ENCODE measurements around the gene PTPRN2. TPM values are rescaled to one million over a fixed set of nuclear protein-coding genes. Genes with fewer than 3 reads are reported as not detected.

PTPRN2 gene
- total and polyA plus RNA-seq, 7 donors, result 0.47 to 0.82 (median 0.51) TPM

DNA sequence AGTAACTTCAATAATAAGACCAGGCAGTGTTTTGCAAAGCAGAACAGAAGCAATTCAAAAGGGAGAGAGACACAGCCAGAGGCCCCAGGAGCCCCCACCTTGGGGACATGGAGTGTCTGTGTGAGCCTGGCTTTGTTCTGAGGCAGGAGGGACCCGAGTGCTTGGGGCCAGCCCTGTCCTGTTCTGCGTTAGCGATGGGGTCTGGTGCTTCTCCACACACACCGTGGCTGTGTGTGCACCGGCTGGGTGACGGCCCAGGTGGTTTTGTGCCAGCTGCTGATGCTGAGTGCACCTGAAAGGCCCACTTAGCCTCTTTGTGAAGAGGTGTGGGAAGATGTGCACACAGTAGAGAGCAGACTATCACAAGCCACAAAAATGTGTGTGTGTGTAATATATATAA is 781.9 kb downstream of the PTPRN2 start:
- H3K36me3 ChIP-seq (ENCODE audit: insufficient read depth in 1 of 2, low read depth in 1 of 2), result no peaks in the 10 kb centered on the region
- H3K9me3 ChIP-seq, result no peaks in the 10 kb centered on the region
- H3K4me3 ChIP-seq, result no peak overlapping the region
- no peaks in the 10 kb centered on the region for H3K4me1 ChIP-seq
- H3K27me3 ChIP-seq (ENCODE audit: insufficient read depth in 3 of 3, low read length in 2 of 3), result peaks cover 0 to 2% (median 0%) of the 10 kb centered on the region in 3 donors
- no peak overlapping the region for H3K27ac ChIP-seq
- TF ChIP-seq, protein P1, sequence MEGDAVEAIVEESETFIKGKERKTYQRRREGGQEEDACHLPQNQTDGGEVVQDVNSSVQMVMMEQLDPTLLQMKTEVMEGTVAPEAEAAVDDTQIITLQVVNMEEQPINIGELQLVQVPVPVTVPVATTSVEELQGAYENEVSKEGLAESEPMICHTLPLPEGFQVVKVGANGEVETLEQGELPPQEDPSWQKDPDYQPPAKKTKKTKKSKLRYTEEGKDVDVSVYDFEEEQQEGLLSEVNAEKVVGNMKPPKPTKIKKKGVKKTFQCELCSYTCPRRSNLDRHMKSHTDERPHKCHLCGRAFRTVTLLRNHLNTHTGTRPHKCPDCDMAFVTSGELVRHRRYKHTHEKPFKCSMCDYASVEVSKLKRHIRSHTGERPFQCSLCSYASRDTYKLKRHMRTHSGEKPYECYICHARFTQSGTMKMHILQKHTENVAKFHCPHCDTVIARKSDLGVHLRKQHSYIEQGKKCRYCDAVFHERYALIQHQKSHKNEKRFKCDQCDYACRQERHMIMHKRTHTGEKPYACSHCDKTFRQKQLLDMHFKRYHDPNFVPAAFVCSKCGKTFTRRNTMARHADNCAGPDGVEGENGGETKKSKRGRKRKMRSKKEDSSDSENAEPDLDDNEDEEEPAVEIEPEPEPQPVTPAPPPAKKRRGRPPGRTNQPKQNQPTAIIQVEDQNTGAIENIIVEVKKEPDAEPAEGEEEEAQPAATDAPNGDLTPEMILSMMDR (IDR thresholded peaks at IDR 0.05), result no peak
- ATAC-seq (no peak), DNase-seq (peak in 1 of 2 donors; percentile 4)
- intact Hi-C loops (cut with DNase I), result no loop called here
- 68 to 79% (median 72%) methylated on average over 6 of the region's 6 CpGs for WGBS, 3 donors

DNA sequence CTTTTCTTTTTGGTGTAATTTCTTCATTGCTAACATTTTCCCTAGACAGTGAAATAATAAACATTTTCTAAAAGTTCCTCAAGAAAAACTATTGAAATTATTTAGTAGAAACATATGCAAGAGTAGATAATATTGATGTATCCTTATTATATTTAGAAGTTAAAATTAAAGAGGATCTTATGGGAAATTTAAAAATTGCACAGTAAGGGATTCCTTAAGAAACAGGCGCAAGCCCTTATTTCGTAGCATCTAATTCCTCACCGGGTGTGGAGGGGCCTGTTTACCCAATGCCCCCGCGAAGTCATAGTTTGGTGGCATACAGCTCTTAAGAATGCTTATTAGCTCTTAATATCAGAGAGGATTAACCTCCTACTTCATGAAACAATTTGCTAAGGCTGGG is 783.7 kb downstream of the PTPRN2 start:
- Histone ChIP-seq H3K4me1 (no peaks in the 10 kb centered on the region), H3K27ac (no peak overlapping the region), H3K36me3 (ENCODE audit: insufficient read depth in 1 of 2, low read depth in 1 of 2) (no peaks in the 10 kb centered on the region), H3K27me3 (ENCODE audit: insufficient read depth in 3 of 3, low read length in 2 of 3) (no peaks in the 10 kb centered on the region), H3K4me3 (no peak overlapping the region), H3K9me3 (no peaks in the 10 kb centered on the region)
- ATAC-seq (no peak), DNase-seq (no peak)
- 94 to 97% (median 95%) methylated on average over 5 of the region's 5 CpGs for WGBS, 3 donors
- TF ChIP-seq, protein P1 (IDR thresholded peaks at IDR 0.05), result no peak
- intact Hi-C loops (cut with DNase I), result no loop called here

DNA sequence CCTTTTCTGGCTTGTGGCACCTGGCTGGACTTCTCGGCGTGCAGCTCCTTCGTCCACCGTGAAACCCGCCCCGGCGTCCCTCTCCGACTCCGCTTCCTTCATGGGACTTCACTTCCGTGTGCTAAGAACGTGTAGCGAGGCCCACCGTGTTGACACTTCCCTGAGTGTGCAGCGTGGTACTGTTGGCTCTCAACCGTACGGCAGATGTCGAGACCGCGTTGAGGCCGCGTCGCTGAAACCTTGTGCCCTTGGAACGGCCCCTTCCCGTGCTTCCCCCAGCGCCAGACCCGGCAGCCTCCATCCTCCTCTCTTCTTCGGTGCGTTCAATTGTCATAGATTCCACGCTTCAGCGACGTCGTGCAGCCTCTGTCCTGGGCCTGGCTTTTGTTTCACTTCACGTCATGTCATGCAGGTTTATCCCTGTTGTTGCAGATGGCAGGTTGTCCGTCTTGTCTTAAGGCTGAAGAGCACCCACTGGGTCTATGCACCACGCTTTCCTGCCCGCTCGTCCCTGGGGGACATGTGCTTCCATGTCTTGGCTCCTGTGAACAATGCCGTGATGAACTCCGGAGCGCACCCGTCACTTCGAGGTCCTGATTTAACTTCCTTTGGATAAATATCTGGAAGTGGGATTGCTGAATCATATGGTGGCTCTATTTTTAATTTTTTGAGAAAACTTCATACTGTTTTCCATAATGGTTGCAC is 785.5 kb downstream of the PTPRN2 start:
- TF ChIP-seq, protein P1 (IDR thresholded peaks at IDR 0.05), result no peak
- H3K4me1 ChIP-seq, result no peaks in the 10 kb centered on the region
- no peaks in the 10 kb centered on the region for H3K27me3 ChIP-seq (ENCODE audit: insufficient read depth in 3 of 3, low read length in 2 of 3)
- no peaks in the 10 kb centered on the region for H3K9me3 ChIP-seq
- ATAC-seq (no peak), DNase-seq (peak; percentile 6 to 41)
- no peak overlapping the region for H3K27ac ChIP-seq
- 88 to 90% (median 89%) methylated on average over 42 of the region's 42 CpGs for WGBS, 3 donors
- no peaks in the 10 kb centered on the region for H3K36me3 ChIP-seq (ENCODE audit: insufficient read depth in 1 of 2, low read depth in 1 of 2)
- intact Hi-C loops (cut with DNase I), result no loop called here
- no peak overlapping the region for H3K4me3 ChIP-seq

DNA sequence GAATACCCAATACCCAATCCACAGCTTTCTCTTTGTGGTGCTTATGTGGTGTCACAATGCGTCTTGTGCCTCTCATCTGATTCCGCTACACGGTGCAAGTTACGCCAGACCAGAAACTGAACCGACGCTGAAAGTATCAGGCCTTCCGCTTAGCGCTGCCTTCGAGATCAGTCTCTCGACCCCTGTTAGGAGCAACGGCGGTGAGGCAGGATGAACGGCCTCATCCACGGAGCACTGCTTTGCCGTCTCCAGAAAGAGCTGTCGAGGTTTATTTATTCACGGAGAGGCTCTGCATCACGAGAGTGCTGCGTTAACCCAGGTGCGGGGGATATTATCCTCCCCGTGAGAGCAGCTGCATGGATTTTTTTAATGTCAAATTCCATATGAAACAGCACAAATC is 786.5 kb downstream of the PTPRN2 start:
- DNase-seq, result peak; percentile 6 to 36
- H3K9me3 ChIP-seq, result no peaks in the 10 kb centered on the region
- TF ChIP-seq, protein P1 (IDR thresholded peaks at IDR 0.05), result no peak
- intact Hi-C loops (cut with DNase I), result no loop called here
- H3K4me1 ChIP-seq, result no peaks in the 10 kb centered on the region
- H3K36me3 ChIP-seq (ENCODE audit: insufficient read depth in 1 of 2, low read depth in 1 of 2), result no peaks in the 10 kb centered on the region
- no peak overlapping the region for H3K4me3 ChIP-seq
- WGBS, 3 donors, result 66 to 70% (median 67%) methylated on average over 21 of the region's 21 CpGs
- H3K27me3 ChIP-seq (ENCODE audit: insufficient read depth in 3 of 3, low read length in 2 of 3), result no peaks in the 10 kb centered on the region
- no peak for ATAC-seq
- H3K27ac ChIP-seq, result no peak overlapping the region

DNA sequence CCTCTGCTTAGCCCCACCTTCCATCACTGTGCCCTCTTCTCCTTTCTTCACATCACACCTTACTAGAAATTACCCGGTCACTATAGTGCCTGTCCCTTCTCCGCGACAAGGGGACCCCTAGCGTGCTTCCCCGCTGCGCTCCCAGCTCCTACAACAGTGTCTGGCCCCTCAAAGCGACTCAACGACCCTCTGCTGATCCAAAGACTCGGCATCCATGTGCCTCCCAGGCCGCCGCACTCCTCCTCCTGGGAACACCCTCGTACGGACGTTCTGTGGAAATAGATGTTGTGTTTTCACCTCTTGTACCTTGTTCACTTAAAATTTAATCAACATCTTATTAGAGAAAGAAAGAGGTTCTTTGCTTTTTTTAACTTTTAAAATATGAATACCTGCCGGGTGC is 787.3 kb downstream of the PTPRN2 start:
- TF ChIP-seq, protein P1 (IDR thresholded peaks at IDR 0.05), result no peak
- Histone ChIP-seq H3K4me3 (no peak overlapping the region), H3K27ac (no peak overlapping the region), H3K9me3 (no peaks in the 10 kb centered on the region), H3K27me3 (ENCODE audit: insufficient read depth in 3 of 3, low read length in 2 of 3) (no peaks in the 10 kb centered on the region), H3K4me1 (no peaks in the 10 kb centered on the region), H3K36me3 (ENCODE audit: insufficient read depth in 1 of 2, low read depth in 1 of 2) (no peaks in the 10 kb centered on the region)
- DNase-seq (peak in 1 of 2 donors; percentile 28), ATAC-seq (no peak)
- 91 to 95% (median 93%) methylated on average over 15 of the region's 15 CpGs for WGBS, 3 donors
- intact Hi-C loops (cut with DNase I), result no loop called here

Data from psoas muscle (tissue), 8 donors.